COLO668 (cell line): ENCODE data around the gene REXO5.
A peak's percentile ranks its signal among the peaks of the same experiment; 100 is the strongest.
"Not testable (repeated sequence)": the region's sequence is repeated elsewhere in the genome, so short reads cannot be mapped to it uniquely, and the experiment has no call there.

Experiments
- DNase-seq: peaks from one replicate; lab custom pipeline; 2025; ENCODE audit not compliant: unreplicated experiment; lab: John Stamatoyannopoulos, UW

REXO5 gene, protein sequence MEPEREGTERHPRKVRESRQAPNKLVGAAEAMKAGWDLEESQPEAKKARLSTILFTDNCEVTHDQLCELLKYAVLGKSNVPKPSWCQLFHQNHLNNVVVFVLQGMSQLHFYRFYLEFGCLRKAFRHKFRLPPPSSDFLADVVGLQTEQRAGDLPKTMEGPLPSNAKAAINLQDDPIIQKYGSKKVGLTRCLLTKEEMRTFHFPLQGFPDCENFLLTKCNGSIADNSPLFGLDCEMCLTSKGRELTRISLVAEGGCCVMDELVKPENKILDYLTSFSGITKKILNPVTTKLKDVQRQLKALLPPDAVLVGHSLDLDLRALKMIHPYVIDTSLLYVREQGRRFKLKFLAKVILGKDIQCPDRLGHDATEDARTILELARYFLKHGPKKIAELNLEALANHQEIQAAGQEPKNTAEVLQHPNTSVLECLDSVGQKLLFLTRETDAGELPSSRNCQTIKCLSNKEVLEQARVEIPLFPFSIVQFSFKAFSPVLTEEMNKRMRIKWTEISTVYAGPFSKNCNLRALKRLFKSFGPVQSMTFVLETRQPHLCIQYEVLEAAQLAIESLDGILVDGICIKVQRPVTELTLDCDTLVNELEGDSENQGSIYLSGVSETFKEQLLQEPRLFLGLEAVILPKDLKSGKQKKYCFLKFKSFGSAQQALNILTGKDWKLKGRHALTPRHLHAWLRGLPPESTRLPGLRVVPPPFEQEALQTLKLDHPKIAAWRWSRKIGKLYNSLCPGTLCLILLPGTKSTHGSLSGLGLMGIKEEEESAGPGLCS

DNA sequence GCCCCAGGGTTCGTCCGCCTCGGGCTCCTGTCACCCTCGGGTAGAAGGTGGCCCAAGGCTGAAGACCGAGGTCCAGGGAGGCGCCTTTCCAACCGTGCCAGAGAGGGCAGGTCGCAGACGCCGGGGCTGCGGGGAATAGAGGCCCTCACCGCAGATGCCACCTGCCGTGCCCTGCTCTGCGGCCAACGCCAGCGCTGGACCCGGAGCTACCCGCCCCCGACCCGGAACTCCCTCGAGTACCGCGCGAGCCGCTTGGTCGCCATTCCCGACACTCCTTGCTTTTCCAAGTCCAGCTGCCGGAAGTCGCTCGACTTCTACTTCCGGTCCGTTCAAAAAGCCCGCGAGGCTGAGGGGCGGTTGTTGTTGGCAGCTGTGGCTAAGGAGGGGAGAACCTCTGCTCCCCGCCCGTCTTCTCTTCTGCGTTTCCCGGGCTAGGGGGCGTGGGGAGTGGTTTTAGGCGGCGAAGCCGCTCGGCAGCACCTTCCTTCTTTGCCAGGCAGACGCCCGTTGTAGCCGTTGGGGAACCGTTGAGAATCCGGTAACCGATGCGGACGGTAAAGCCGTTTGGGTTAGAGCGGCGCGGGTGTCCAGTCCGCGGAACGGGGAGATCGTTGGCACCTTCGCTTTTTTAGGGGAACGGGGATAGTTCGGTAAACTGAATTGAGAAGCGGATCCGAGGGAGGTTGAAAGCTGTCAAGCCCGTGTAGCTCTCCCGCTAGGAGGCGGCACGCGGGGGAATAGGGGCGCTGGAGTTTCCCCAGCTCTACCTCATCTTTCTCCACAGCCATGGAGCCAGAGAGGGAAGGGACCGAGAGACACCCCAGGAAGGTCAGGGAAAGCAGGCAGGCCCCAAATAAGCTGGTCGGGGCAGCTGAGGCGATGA, at the start of gene REXO5, which contains the start of gene ERI2:
Gene REXO5 (plus strand): TSS at position 360 of the 883 bp plus-strand sequence. CDS start 427 bp downstream, at position 787.
Gene ERI2 (minus strand): TSS at position 305 of the 883 bp plus-strand sequence. CDS start 42 bp downstream, at position 263.
- DNase-seq: peak; percentile 96

DNA sequence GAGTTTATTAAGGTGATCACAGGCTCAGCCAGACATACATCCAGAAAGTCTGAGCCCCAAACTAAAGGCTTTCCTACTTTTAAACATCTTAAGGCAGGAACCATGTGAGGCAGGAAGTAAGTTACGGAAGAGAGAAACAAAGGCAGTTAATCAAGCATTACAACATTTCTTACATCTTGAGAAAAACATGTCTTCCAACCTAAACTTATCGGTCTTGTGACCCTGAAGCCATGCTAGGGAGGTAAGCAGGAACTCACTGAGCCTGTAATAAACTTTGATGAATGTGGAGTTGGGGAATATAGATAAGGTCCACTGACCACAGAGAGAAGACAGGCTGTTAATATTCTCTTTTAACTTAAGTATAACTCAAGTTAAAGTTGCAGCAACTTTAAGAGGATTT, 46.0 kb upstream of the REXO5 start:
- no peak for DNase-seq

DNA sequence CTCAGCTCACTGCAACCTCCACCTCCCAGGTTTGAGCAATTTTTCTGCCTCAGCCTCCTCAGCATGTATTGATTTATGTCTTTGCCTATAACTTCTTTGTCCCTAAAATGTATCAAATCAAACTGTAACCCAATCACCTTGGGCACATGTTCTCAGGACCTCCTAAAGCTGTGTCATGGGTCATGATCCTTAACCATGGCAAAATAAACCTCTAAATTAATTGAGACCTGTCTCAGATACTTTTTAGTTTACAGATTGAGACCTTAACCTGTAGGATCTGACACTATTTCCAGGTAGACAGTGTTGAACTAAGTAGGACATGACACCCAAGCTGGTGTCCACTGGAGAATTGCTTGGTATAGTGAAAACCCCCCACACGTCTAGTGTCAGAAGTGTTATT, 45.2 kb upstream of the REXO5 start:
- DNase-seq: no peak

DNA sequence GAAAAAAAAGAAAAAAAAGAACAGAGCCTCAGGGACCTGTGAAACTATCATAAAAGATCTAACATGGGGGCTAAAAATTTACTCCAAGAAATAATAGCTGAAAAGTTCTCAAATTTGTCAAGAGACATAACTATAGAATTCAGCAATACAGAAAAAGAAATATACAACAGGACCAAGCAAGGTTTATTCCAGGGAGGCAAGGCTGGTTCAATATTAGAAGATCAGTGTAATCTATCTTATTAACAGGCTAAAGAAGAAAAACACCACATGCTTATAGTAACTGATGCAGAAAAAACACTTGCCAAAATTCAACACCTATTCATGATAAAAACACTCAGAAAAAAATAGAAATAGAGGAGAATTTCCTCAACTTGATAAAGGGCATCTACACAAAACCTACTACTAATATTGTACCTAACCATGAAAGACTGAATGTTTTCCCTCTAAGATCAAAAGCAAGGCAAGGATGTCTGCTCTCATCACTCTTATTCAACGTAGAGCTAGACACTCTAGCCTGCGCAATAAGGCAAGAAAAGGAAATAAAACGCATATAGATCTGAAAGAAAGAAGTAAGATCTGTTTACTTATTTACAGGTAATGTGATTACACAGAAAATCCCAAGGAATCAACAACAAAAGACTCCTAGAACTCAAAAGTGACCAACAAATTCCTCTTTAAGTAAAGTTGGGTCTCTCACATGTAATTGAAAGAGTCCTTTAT, 43.8 kb upstream of the REXO5 start:
- DNase-seq: no peak

DNA sequence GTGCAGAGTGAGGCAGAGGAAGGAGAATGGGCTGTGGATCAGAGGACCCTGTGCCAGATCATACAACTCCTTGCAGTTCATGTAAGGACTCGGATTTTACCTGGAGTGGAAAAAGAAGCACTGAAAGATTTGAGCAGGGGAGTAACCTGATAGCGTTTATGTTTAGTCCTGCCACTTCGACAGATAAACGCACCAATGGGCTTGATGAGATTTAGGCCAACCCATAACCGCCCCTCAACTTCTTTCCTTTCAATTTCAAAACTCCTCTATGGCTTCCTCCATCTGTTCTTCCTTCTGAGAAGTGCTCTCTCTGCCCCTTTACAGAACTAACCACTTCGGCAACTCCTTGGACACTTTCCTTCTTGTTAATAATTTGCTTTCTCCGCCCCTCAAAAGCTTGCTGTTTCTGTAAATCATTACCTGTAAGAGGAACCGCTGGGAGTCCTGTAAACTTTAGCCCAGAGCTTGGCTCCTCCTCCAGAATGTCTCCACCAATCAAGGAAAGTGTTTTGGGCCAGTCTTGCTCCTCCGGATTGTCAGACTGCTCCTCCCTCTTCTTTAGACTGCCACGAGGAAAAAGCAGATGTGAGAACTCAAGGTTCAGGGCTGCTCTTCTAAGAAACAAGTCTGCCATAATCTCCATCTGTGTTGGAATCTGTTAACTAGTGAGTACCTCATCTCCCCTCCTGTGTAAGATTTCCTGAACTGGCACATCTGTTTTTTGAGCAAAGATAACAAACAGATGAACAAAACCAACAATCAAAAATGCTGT, 42.7 kb upstream of the REXO5 start, which contains the start of gene ACSM3:
Gene ACSM3 (plus strand): TSS at position 554 of the 772 bp plus-strand sequence. CDS start 6,021 bp downstream, outside the sequence.
- DNase-seq: no peak

DNA sequence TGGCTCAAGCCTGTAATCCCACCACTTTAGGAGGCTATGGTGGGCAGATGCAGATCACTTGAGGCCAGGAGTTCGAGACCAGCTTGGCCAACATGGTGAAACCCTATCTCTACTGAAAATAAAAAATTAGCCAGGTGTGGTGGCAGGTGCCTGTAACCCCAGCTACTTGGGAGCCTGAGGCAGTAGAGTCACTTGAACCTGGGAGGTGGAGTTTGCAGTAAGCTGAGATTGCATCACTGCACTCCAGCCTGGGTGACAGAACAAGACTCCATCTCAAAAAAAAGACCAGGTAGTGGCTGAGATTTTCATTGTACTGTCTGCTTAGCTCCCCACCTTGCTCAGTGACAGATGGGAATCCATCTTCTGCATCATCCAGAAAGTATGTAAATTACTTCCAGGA, 41.9 kb upstream of the REXO5 start:
- not testable (repeated sequence) for DNase-seq

DNA sequence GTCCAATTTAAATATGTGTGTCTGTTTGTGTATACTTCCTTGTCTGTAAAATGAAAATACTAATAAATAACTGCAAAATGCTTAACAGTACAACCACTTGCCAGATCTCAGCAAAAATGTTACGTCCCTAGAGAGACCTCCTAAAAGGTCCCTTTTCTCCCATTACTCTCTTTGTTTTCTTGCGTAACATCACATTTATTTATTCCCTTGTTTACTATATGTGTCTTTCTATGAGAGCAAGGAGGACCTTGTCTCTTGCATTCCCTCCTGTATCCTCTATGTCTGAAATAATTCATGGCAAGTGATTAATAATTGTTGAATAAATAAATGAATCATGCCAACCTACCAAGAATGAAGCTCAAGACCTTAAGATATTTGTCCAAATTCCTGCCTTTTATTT, 40.6 kb upstream of the REXO5 start:
- DNase-seq: no peak

DNA sequence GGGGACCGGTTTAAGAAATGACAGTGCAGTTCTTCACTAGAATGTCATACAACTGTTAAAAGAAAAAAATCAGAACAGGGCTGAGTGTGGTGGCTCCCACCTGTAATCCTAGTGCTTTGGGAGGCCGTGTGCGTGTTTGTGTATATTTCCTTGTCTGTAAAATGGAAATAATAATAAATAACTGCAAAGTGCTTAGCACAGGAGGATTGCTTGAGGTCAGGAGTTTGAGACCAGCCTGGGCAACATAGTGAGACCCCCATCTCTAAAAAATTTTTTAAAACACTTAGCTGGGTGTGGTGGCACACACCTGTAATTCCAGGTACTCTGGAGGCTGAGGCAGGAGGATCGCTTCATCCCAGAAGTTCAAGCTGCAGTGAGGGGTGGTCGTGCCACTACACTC, 40.0 kb upstream of the REXO5 start:
- DNase-seq: no peak

DNA sequence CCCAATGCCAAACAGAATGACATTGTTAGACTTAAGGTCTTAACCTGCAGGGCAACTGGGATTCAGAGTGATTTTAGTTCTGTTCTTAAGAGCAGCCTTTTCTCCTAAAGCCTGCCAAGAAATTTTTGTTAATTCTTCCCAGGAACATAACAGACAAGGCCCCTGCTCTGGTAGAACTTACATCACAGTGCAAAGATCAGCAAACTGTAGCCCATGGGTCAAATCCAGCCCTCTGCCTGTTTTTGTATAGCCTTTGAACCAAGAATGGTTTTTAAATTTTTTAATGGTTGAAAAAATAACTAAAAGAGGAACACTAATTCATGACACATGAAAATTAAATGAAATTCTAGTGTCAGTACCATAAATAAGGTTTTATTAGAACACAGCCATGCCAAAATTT, 38.8 kb upstream of the REXO5 start:
- DNase-seq: no peak

DNA sequence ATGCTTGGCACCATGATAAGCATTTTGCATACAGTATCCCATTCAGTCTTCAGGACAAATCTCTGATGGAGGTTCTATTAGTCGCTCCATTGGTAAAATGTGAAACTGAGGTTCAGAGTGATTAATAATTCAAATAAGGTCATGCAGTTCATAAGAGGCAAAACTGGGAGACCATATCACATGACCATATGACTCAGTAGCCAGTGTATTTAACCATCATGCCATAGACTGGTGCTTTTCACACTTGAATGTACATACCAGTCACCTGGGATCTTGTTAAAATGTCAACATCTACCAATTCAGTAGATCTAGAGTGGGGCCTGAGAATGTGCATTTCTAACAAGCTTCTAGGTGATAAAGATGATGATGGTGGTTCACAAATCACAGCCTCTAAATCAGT, 38.2 kb upstream of the REXO5 start:
- DNase-seq: no peak

DNA sequence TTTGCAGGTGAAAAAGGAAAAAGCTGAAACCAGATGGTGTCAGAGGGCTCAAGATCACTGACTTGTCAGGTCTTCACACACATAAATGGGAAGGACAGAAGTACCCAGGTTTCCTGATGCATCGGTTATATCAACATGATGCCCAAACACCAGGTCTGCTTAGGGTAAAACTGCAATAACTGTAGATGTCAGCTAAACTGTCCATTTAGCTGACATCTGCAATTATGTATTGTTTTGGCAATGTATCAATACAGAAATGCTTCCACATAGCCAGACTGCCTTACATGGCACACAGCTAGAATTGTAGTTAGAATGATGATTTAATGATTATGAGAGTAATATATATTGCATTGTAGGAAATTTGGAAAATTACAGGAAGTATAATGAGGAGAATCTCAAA, 37.5 kb upstream of the REXO5 start:
- DNase-seq: no peak

DNA sequence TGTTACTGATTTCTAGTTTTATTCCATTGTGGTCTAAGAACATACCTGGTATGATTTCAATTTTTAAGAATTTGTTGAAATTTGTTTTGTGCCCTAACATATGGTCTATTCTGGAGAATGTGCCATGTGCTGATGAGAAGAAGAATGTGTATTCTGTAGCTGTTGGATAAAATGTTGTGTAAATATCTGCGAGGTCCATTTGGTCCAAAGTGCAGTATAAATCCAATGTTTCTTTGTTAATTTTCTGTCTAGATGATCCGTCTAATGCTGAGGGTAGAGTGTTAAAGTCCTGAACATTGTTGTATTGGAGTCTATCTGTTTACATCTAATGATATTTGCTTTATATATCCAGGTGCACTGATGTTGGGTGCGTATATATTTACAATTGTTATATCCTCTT, 32.6 kb upstream of the REXO5 start:
- no peak for DNase-seq

DNA sequence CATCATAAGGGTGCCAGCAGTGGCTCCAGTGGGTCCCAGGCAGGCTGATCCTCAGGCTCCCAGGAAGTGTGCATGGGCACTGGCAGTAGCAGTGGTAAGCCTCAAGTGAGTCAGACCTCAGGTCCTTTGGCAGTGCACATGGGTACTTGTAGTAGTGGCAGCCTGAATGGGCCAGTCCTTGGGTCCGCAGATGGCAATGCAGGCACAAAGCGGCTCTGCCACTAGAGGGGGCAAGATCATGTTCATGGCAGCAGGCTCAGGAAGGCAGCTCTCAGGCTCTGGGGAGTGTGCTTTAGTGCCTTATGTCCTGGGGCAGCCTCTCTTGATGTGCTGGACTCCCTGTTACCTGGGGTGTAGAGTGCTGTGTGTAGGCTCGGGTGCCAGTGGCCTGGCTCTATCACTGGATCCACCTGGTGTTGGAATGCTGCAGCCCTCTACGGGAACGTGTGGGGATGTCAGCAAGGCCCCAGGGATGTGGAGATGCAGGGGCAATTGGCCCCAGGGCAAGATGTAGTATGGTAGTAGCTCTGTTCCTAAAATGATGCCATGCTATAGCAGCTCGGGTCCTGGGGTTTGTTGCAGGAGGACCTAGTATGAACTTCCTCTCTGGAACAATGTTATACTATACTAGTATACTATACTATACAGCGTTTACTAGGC, 31.5 kb upstream of the REXO5 start:
- DNase-seq: peak; percentile 59

DNA sequence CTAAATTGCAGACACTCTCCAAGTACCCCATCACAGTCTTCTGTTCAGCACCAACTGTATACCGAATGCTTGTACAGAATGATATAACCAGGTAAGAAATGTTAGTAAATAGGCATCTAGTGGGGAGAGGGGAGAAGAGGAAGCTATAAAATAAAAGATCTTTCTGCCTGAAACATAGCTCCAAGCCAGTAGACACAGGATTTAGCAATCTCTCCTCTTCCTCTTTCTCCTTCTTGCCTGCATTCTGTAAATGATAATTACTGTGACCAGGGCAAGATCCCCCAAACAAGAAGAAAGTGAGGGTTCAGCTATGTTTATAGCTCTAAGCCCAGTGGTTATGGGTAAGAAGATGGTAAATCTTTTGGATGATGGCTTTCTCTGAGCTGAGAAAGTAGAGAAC, 24.6 kb upstream of the REXO5 start:
- DNase-seq: no peak

DNA sequence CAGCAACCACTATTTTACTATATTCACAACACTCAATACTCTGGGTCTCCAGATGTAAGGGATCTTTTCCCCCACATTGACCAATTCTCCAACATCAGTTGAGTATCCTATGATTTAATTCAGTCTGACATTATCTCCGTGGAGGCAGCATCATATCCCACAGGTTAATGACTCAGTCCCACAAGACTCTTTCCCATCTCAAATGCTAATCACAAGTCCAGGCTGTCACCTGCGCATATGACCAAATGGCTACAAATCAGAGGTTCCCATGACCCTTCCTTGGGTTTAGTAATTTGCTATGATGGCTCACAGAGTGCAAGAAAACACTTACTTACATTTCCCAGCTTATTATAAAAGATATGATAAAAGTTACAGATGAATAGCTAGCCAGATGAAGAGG, 23.9 kb upstream of the REXO5 start:
- DNase-seq: no peak

DNA sequence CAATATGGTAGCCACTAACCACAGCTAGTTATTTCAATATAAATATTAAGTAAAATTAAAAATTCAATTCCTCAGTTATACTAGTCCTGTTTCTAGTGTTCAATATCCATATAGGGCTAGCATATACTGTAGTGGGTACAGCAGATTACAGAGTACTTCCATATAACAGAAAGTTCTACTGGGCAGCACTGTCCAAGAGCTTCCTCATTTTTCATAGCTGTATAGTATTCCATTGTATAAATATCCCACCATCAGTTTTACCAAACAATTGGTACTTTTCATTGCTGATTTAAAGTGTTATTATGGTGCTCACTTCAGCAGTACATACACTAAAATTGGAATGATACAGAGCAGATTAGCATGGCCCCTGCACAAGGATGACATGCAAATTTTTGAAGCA, 22.1 kb upstream of the REXO5 start:
- no peak for DNase-seq

DNA sequence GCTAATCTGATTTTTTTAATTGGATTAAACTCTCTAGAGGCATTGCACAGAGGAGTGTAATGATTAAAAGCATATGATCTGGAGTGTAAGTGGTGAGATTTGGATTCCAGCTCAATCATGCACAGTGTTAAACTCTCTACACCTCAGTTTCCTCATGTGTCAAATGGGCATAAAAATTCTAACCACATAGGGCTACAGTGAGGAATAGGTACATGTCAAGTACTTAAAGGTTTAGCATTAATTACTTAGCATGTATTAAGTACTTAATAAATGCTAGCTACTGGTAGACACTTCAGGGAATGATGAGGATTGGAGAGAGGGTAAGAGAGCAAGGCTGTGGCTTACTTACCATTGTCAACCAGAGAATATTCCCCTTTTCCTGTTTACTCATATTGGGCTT, 17.2 kb upstream of the REXO5 start:
- DNase-seq: no peak

DNA sequence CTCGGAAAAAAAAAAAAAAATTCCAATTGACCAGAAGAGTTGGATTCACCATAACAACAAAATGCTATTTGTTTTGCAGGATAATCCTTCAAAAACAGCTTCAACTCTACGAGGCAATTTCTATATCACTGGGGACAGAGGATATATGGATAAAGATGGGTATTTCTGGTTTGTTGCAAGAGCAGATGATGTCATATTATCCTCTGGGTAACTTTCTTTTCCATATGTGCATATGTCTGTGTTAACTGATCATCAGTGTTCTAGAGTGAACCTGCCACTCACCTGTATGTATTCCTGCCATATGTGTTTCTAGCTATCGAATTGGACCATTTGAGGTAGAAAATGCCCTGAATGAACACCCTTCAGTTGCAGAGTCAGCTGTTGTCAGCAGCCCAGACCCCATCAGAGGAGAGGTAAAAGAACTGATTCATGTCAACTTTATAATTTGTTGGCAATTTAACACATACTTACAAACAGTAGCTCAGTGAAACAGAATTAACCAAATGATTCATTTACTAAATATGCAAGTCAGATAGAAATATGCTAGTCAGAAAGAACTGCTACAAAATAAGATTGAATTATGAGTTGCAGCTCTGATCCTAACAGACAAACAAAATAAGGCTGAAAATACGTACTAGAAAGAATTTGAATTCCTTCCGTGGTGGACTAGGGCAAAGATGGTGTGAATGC, 14.3 kb upstream of the REXO5 start:
- no peak for DNase-seq

DNA sequence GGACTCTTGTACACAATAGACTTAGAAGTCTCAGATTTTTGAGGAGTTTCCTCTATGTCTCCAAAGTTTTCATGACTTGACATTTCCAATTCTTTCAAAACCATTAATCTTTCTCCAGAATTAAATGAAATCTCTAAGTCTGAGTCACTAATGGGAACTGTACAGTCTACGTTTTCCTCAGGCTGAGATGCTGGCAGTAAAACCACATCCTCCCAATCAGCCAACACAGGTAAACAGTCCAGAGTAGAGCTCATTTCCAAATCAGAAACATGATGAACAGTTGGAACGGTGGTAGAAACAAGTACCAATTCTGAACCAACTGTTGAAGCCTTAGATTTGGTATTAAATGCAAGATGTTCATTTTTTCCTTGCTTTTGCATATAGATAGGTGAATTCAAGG, 8.0 kb upstream of the REXO5 start:
- DNase-seq: no peak
